Panc1 (cell line): Measurements from ENCODE around the gene EMX2. TPM values are rescaled to one million over a fixed set of nuclear protein-coding genes. Genes with fewer than 3 reads are reported as not detected.

ENCODE experiments used
- ATAC-seq: fragments of 200-7000 bp; cut with Tn5 transposase; 2 replicates; pipeline ENCODE4 v1.9.1; 2020; ENCODE audit warnings: mild to moderate bottlenecking, moderate library complexity
- BruUV-seq: library from RNA; stranded (reverse); fragments of 400-500 nt; replicated peaks from 2 replicates; lab custom pipeline; 2021; lab: Mats Ljungman, UMichigan
- CTCF ChIA-PET: fragments of 300-600 bp; sonication (Branson Sonifier 250); formaldehyde crosslinking; loops from one replicate; lab custom pipeline; 2022; ENCODE audit warnings: antibody characterized with exemption; lab: Charles Lee
- POLR2A ChIA-PET: fragments of 300-600 bp; sonication (Branson Sonifier 250); formaldehyde crosslinking; loops from one replicate; lab custom pipeline; 2022; ENCODE audit warnings: antibody characterized with exemption; lab: Charles Lee
- DNase-seq: peaks from one replicate; pipeline ENCODE4 v3.0.0-alpha.2; 2010; ENCODE audit warnings: low read depth, low spot score
- H3K27ac ChIP-seq: 2 replicates; pipeline ENCODE4 v1.5.1; 2011; ENCODE audit warnings: mild to moderate bottlenecking, low read length, inconsistent platforms
- H3K27me3 ChIP-seq: fragments of 200-500 bp; sonication (Bioruptor generic); 2 replicates; pipeline ENCODE4 v1.6.0; 2014; ENCODE audit warnings: low read length, inconsistent platforms; ENCODE audit not compliant: control insufficient read depth, insufficient read depth
- H3K36me3 ChIP-seq: fragments of 200-500 bp; sonication (Bioruptor generic); 2 replicates; pipeline ENCODE4 v1.5.1; 2014; ENCODE audit warnings: inconsistent platforms, mild to moderate bottlenecking, low read length, moderate library complexity; ENCODE audit not compliant: control insufficient read depth, insufficient read depth
- H3K4me1 ChIP-seq: 2 replicates; pipeline ENCODE4 v1.5.1; 2011; ENCODE audit warnings: inconsistent platforms, mild to moderate bottlenecking, low read length, moderate library complexity; ENCODE audit not compliant: control insufficient read depth, insufficient read depth
- H3K4me3 ChIP-seq, 2 experiments: 2 replicates each; pipeline ENCODE4 v1.5.1; 2011 to 2012; ENCODE audit warnings: low read depth in 2 of 2, low read length in 2 of 2, mild to moderate bottlenecking in 2 of 2, inconsistent platforms in 1 of 2, moderate library complexity in 1 of 2
- H3K9me3 ChIP-seq: fragments of 200-500 bp; sonication (Bioruptor generic); 2 replicates; pipeline ENCODE4 v1.5.1; 2014; ENCODE audit warnings: low read depth, mild to moderate bottlenecking, inconsistent platforms, low read length, moderate library complexity; ENCODE audit not compliant: control insufficient read depth, insufficient read depth
- CTCF ChIP-seq: fragments of 450-650 bp; IDR thresholded peaks from 2 replicates; pipeline ENCODE4 v1.5.1; 2017; ENCODE audit warnings: mild to moderate bottlenecking
- REST ChIP-seq, 2 experiments: IDR thresholded peaks; 2 replicates each; pipeline ENCODE4 v1.6.1; 2011 to 2012; ENCODE audit warnings: low read depth in 2 of 2, control low read depth in 1 of 2, low read length in 1 of 2, mild to moderate bottlenecking in 1 of 2, moderate library complexity in 1 of 2; ENCODE audit not compliant: insufficient read depth in 1 of 2
- SIN3A ChIP-seq: IDR thresholded peaks from 2 replicates; pipeline ENCODE4 v1.6.1; 2012; ENCODE audit warnings: low read depth, mild to moderate bottlenecking, low read length, moderate library complexity, borderline replicate concordance; ENCODE audit not compliant: insufficient read depth
- TCF7L2 ChIP-seq: IDR thresholded peaks from 2 replicates; pipeline ENCODE4 v1.6.1; 2011; ENCODE audit warnings: mild to moderate bottlenecking, low read depth, low read length, inconsistent platforms
- in situ Hi-C: cut with HindIII; loops from 2 replicates; pipeline ENCODE4 v1.10.0; 2016; ENCODE audit warnings: low sequenced_read_pairs, low pct_unique_long_range_greater_than_20kb
- intact Hi-C: fragments of 100-400 bp; cut with micrococcal nuclease; formaldehyde crosslinking; loops from one replicate; pipeline ENCODE4 v1.10.0; 2022; ENCODE audit not compliant: unreplicated experiment
- total RNA-seq: library from RNA; stranded (reverse); gene quantifications from one replicate; pipeline ENCODE4 v1.2.1, GENCODE V29; 2021; ENCODE audit not compliant: unreplicated experiment

The EMX2 gene
- total RNA-seq, 1 experiment from 2014 or later = not detected

- Histone ChIP-seq H3K4me3 (no peak overlapping the region), H3K36me3 (no peaks in the 10 kb centered on the region), H3K27me3 (peaks cover 19% of the 10 kb centered on the region), H3K27ac (no peak overlapping the region), H3K9me3 (no peaks in the 10 kb centered on the region), H3K4me1 (no peaks in the 10 kb centered on the region)
- CTCF ChIA-PET = interaction anchor here (0.6 to 1.7 kb wide), 9 partner anchors 20 to 964 kb away, joined by 3 to 5 read pairs (median 4); no protein-coding TSS in a partner anchor
- peak; percentile 93 for ATAC-seq
- in situ Hi-C loops = no loop called here
- intact Hi-C loops = loop anchor here (1.0 to 10.0 kb wide), 5 partner anchors 366 to 1048 kb away; no protein-coding TSS in a partner anchor
- POLR2A ChIA-PET = no interaction called here
- BruUV-seq = no TSS peak
- DNase-seq = peak; percentile 63
- peak; percentile 94 for TF ChIP-seq TCF7L2
- TF ChIP-seq SIN3A = no peak
- peak; percentile 98 for TF ChIP-seq CTCF
Observed at GRCh38 chr10:117496616-117497028, 45.9 kb upstream of the EMX2 start.

- BruUV-seq = no TSS peak
- ChIA-PET POLR2A (interaction anchor here (0.7 kb wide), 1 partner anchor 49 kb away, joined by 6 read pairs; no protein-coding TSS in a partner anchor), CTCF (interaction anchor here (0.6 to 1.7 kb wide), 6 partner anchors 48 to 926 kb away, joined by 3 to 10 read pairs (median 4); no protein-coding TSS in a partner anchor)
- Histone ChIP-seq H3K9me3 (no peaks in the 10 kb centered on the region), H3K27ac (no peak overlapping the region), H3K4me1 (no peaks in the 10 kb centered on the region), H3K36me3 (no peaks in the 10 kb centered on the region), H3K4me3 (no peak overlapping the region), H3K27me3 (peaks cover 14% of the 10 kb centered on the region)
- in situ Hi-C loops (no loop called here), intact Hi-C loops (loop anchor here (2.0 to 10.0 kb wide), 4 partner anchors 365 to 1047 kb away; no protein-coding TSS in a partner anchor)
- ATAC-seq = no peak
- no peak for DNase-seq
- no peak for TF ChIP-seq REST (IDR thresholded peaks at IDR 0.05; ENCODE audit: insufficient read depth in 1 of 2, low read depth in 2 of 2, low read length in 1 of 2)
Observed at GRCh38 chr10:117497736-117498135, 44.8 kb upstream of the EMX2 start.

GRCh38 chr10:117499248-117500105, 43.1 kb upstream of the EMX2 start:
- Histone ChIP-seq H3K27me3 (peaks cover 11% of the 10 kb centered on the region), H3K4me1 (no peaks in the 10 kb centered on the region), H3K27ac (no peak overlapping the region), H3K36me3 (no peaks in the 10 kb centered on the region), H3K4me3 (no peak overlapping the region), H3K9me3 (no peaks in the 10 kb centered on the region)
- no TSS peak for BruUV-seq
- CTCF ChIA-PET = interaction anchor here (0.6 kb wide), 1 partner anchor 29 kb away, joined by 4 read pairs; no protein-coding TSS in a partner anchor
- intact Hi-C loops (loop anchor here (5.0 to 10.0 kb wide), 3 partner anchors 363 to 1045 kb away; no protein-coding TSS in a partner anchor), in situ Hi-C loops (no loop called here)
- POLR2A ChIA-PET = no interaction called here
- no peak for DNase-seq
- no peak for TF ChIP-seq SIN3A
- no peak for TF ChIP-seq REST (IDR thresholded peaks at IDR 0.05; ENCODE audit: insufficient read depth in 1 of 2, low read depth in 2 of 2, low read length in 1 of 2)
- ATAC-seq = no peak
